Measurements from ENCODE around the gene SEC24D. TPM values are rescaled to one million over a fixed set of nuclear protein-coding genes. Genes with fewer than 3 reads are reported as not detected.

The SEC24D gene
- total RNA-seq, 1 experiment from 2014 or later = 13.4 TPM

GRCh38 chr4:118753096-118753495 lies 82.8 kb downstream of the SEC24D start:
- BruUV-seq (replicated peaks) = no TSS peak
- TF ChIP-seq CTCF (IDR thresholded peaks at IDR 0.05) (no peak), TCF7L2 (IDR thresholded peaks at IDR 0.05; ENCODE audit: low read depth, low read length) (no peak), REST (IDR thresholded peaks at IDR 0.05; ENCODE audit: insufficient read depth in 1 of 2, low read depth in 2 of 2, low read length in 1 of 2) (no peak), SIN3A (IDR thresholded peaks at IDR 0.05; ENCODE audit: borderline replicate concordance, insufficient read depth, low read depth, low read length) (no peak), POLR2AphosphoS5 (IDR thresholded peaks at IDR 0.05; ENCODE audit: low read depth, low read length) (no peak)
- ChIA-PET CTCF (no interaction called here), POLR2A (no interaction called here)
- Histone ChIP-seq H3K27ac (ENCODE audit: low read length) (no peak overlapping the region), H3K9me3 (ENCODE audit: control insufficient read depth, insufficient read depth, low read depth, low read length) (no peaks in the 10 kb centered on the region), H3K4me3 (ENCODE audit: low read depth in 2 of 2, low read length in 2 of 2) (no peak overlapping the region), H3K4me1 (ENCODE audit: control insufficient read depth, insufficient read depth, low read length) (no peaks in the 10 kb centered on the region; the same call in 1 of the 2 replicates), H3K36me3 (ENCODE audit: control insufficient read depth, insufficient read depth, low read length) (no peaks in the 10 kb centered on the region), H3K27me3 (ENCODE audit: control insufficient read depth, insufficient read depth, low read length) (no peaks in the 10 kb centered on the region)
- intact Hi-C loops (cut with micrococcal nuclease; ENCODE audit: unreplicated experiment) (no loop called here), in situ Hi-C loops (cut with HindIII; ENCODE audit: low pct_unique_long_range_greater_than_20kb, low sequenced_read_pairs) (no loop called here)
- DNase-seq (ENCODE audit: low read depth, low spot score) = no peak
- ATAC-seq = no peak

GRCh38 chr4:118752551-118752950 lies 83.4 kb downstream of the SEC24D start:
- in situ Hi-C loops (cut with HindIII; ENCODE audit: low pct_unique_long_range_greater_than_20kb, low sequenced_read_pairs) = no loop called here
- Histone ChIP-seq H3K36me3 (ENCODE audit: control insufficient read depth, insufficient read depth, low read length) (no peaks in the 10 kb centered on the region), H3K27ac (ENCODE audit: low read length) (no peak overlapping the region), H3K9me3 (ENCODE audit: control insufficient read depth, insufficient read depth, low read depth, low read length) (no peaks in the 10 kb centered on the region), H3K4me1 (ENCODE audit: control insufficient read depth, insufficient read depth, low read length) (no peaks in the 10 kb centered on the region; the same call in 1 of the 2 replicates), H3K27me3 (ENCODE audit: control insufficient read depth, insufficient read depth, low read length) (no peaks in the 10 kb centered on the region), H3K4me3 (ENCODE audit: low read depth in 2 of 2, low read length in 2 of 2) (no peak overlapping the region)
- DNase-seq (ENCODE audit: low read depth, low spot score) (no peak), ATAC-seq (no peak)
- no TSS peak for BruUV-seq (replicated peaks)
- intact Hi-C loops (cut with micrococcal nuclease; ENCODE audit: unreplicated experiment) = no loop called here
- TF ChIP-seq SIN3A (IDR thresholded peaks at IDR 0.05; ENCODE audit: borderline replicate concordance, insufficient read depth, low read depth, low read length) (no peak), CTCF (IDR thresholded peaks at IDR 0.05) (no peak), POLR2AphosphoS5 (IDR thresholded peaks at IDR 0.05; ENCODE audit: low read depth, low read length) (no peak), REST (IDR thresholded peaks at IDR 0.05; ENCODE audit: insufficient read depth in 1 of 2, low read depth in 2 of 2, low read length in 1 of 2) (no peak), TCF7L2 (IDR thresholded peaks at IDR 0.05; ENCODE audit: low read depth, low read length) (no peak)
- POLR2A ChIA-PET = no interaction called here
- CTCF ChIA-PET = no interaction called here

Measured in Panc1 (cell line).